GM21786 (cell line): ENCODE data around the gene UGGT1.
"Not testable (repeated sequence)": the region's sequence is repeated elsewhere in the genome, so short reads cannot be mapped to it uniquely, and the experiment has no call there.

Experiments
- ATAC-seq: cut with Tn5 transposase; IDR thresholded peaks from one replicate; pipeline ENCODE4 v1.9.1; 2021; ENCODE audit not compliant: unreplicated experiment

The UGGT1 gene

DNA sequence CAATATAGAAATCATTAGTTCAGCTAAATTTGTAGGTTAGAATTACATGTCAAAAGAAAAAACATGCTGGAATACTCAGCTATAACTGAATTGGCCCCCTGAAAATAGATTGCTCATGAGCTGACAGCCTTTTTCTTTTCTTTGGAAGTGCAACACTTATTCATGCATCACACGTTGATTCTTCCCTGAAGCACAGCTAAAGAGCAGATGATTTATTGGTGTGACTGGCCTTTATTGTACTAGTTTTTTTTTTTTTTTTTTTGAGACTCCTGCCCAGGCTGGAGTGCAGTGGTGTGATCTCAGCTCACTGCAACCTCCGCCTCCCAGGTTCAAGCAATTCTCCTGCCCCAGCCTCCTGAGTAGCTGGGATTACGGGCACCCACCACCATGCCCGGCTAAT lies 83.1 kb downstream of the UGGT1 start:
- not testable (repeated sequence) for ATAC-seq

DNA sequence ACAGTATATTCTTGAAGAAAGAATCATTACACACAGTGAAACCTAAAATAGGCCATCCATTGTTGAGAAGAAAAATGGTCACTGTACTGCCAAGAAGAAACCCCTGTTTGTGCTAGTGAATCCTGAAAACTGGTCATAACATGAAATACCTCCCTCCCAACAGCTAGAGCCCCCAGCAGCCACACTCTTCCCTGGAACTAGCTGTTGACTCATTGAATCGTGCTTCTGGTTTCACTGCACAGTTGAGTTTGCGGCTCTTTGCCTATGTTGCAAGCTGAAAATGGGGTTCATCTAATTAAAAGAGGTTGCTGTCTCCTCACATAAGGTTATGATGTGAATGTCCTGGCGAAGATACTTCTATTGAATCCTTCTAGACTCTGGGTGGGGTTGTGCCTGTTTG lies 86.3 kb downstream of the UGGT1 start:
- ATAC-seq, result no peak

DNA sequence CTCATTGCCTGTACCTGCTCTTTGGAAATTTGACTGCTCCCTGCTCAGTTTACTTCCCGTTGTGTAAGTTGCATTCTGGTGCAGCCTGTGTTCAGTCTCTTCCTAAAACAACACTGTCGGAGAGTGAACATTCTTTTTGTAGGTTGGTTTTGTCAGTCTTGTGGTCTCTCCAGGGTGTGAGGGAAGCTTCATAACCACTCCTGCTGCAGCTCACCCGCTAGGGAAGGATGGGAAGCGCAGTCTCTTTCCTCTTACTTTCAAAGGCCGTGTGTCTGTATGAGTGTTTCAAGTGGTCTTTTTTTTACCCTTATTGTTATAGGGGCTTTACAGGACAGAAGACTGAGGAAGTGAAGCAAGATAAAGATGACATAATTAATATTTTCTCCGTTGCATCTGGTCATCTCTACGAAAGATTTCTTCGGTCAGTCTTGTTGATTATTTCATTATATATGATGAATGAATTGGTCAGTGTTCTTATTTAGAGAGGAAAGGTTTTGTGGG lies 87.2 kb downstream of the UGGT1 start:
- ATAC-seq, result no peak

- ATAC-seq, result peak; percentile 74
Observed at GRCh38 chr2:128178650-128179460, 87.9 kb downstream of the UGGT1 start.

- ATAC-seq, result no peak
Observed at GRCh38 chr2:128179461-128179755, 88.4 kb downstream of the UGGT1 start.

GRCh38 chr2:128180031-128180430 lies 89.0 kb downstream of the UGGT1 start:
- ATAC-seq, result no peak

DNA sequence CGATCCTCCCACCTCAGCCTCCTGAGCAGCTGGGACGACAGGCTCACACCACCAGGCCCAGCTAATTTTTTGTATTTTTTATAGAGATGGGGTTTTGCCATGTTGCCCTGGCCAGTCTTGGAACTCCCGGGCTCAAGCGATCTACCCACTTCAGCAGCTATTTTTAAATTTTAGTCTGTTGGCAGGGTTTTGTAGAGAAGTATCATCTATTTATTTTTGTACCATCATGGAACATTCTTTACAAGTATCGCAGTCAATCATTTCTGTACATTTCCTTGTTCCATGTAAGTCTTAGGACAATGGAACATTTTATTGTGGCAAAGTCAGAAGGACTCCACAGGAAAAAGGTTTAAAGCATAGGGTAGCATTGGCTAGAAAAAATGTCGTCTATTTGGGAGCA lies 94.6 kb downstream of the UGGT1 start:
- no peak for ATAC-seq

GRCh38 chr2:128187032-128187654 lies 96.1 kb downstream of the UGGT1 start:
- no peak for ATAC-seq

DNA sequence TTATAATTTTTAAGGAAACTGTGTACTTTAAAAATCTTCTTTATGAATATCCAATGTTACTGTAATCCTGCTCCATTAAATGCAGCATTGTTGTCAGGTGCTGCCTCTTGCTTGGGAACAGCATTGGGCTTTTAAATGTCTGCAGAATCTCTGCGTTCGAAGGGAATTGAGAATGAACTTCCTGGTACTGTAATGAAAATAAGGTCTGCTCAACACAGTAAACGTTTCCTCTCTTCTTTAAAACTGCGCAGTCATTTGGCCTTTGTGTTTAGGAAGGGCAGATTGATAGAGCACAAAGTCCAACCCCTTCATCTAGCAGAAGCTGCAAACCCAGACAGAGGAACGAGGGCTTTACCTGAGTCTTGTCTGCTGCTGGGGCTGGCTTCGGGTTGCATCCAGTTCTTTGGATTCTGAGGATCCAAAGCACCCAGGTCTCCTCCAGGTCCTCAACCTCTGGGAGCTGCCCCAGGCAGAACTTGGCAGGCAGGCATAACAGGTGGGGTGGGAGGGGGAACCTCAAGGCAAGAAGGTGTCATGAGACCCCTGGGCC lies 104.5 kb downstream of the UGGT1 start:
- ATAC-seq, result no peak

DNA sequence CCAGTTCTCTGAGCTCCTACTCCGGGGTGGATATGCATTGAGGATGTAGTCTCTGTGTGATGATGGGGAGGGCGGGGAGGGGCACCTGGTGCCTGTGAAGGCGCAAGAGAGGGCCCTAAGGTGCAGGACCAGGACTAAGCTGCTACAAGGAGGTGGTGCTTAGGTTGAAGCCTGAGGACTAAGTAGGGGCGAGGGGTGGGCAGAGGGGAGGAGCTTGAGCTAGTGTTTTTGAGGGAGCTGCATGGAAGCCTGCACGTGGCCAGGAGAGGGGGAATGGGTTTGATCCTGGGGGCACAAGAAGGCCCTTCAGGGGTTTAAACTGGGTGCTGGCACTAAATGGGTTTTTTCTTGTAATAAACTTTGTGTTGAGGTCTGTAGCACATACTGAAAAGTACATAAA lies 105.0 kb downstream of the UGGT1 start:
- ATAC-seq, result no peak

GRCh38 chr2:128196471-128196931 lies 105.5 kb downstream of the UGGT1 start:
- ATAC-seq, result peak; percentile 80

- no peak for ATAC-seq
Observed at GRCh38 chr2:128197059-128197458, 106.1 kb downstream of the UGGT1 start.

- no peak for ATAC-seq
Observed at GRCh38 chr2:128198656-128199055, 107.7 kb downstream of the UGGT1 start.

- ATAC-seq, result no peak
Observed at GRCh38 chr2:128199141-128199540, 108.1 kb downstream of the UGGT1 start.

DNA sequence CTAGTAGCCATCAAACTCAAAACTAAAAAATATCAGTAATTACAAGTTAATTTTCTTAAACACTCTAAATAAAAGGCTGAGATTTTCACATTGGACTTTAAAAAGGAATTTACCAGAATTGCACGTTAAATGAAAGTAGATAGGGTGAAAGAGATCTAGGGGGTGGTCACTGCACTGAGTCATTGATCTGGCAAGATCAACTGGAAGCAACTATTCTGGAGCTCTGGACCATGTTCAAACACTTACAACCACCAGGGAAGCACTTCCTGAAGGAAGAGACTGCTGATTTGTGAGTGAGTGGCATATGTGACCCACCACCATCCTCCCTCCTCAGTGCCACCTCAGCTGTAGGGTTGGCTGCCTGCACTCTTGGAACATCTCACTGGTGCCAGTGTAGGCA lies 111.8 kb downstream of the UGGT1 start:
- ATAC-seq, result no peak

DNA sequence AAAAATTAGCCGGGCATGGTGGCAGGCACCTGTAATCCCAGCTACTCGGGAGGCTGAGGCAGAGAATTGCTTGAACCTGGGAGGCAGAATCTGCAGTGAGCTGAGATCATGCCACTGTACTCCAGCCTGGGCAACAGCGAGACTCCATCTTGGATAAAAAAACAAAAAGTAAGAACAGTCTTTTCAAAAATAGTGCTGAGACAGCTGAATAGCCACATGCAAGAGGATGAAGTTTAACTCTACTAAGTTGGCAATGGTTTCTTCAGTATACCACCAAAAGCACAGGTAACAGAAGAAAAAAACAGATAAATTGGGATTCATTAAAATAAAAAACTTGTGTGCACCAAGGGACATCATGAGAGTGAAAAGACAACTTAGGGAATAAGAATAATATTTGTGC lies 115.2 kb downstream of the UGGT1 start:
- no peak for ATAC-seq

GRCh38 chr2:128208023-128208422 lies 117.0 kb downstream of the UGGT1 start:
- no peak for ATAC-seq

GRCh38 chr2:128208631-128209324 lies 117.8 kb downstream of the UGGT1 start:
- not testable (repeated sequence) for ATAC-seq

DNA sequence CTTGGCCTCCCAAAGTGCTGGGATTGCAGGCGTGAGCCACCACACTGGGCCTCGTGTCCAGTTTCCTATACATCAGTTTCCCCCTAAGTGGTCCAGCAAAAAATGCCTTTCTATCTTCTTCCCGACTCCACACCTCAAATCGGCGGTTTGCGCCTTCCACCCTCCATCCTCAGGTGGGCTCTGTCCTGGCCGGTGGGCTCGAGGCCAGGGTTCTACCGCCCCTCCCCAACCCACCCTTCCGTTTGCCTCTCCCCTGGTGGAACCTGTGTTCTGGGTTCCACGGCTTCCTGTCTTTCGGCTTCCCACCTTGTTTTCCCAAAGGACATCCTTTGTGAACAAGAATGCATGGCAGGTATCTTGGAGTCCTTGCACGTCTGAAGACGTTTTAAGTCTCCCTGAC lies 123.3 kb downstream of the UGGT1 start:
- no peak for ATAC-seq

DNA sequence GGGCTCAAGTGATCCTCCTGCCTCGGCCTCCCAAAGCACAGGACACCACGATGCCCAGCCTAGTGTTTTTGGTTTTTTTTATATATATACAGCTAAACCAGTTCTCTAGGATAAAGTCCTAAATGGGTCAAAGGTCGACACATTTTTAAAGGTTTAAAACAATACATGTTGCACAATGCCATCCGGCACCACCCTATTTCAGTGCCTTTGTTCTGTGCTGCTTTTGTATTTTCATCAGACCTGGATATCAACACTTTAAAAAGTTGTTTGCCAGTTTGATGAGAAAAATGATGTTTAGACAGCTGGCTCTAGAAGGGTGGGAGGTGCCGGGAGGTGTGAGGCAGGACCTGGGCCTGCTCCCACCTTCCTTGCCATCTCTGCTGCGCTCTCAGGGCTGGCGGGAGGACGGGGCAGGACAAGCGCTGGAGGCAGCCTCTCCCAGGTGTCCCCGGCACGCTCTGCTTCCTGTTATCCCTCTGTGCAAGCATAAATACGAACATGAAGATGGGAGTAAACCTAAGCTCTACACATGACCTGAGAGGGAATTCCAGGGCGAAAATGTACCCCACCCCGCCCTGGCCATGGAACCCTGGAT lies 124.0 kb downstream of the UGGT1 start:
- no peak for ATAC-seq
